NCI-H1694 treated with DMSO at 0.1 percent for 48 hours (cell line): ENCODE measurements around the gene STX12.
"Not testable (repeated sequence)": the region's sequence is repeated elsewhere in the genome, so short reads cannot be mapped to it uniquely, and the experiment has no call there.

Source experiments
- DNase-seq: peaks from one replicate; lab custom pipeline; 2025; lab: John Stamatoyannopoulos, UW

Gene STX12

GRCh38 chr1:27868932-27869718 lies 96.1 kb downstream of the STX12 start:
- no peak for DNase-seq

DNA sequence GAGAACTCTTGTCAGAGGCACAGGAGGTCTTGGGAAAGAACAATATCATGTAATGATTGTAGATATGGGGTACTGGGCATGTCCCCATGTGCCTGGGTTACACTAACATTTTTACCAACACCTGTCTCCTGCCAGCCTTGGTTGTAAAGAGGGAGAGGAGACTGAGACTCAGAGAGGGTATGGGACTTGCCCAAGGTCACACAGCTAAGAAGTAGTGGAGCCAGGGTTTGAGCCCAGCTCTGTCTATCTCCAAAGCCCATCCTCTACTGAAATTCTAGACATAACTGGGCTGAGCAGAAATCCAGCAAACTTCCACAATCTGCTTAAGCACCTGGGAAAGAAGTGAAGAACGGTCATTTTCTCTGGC lies 96.7 kb downstream of the STX12 start:
- DNase-seq: no peak

GRCh38 chr1:27871076-27871475 lies 98.1 kb downstream of the STX12 start:
- DNase-seq: not testable (repeated sequence)

DNA sequence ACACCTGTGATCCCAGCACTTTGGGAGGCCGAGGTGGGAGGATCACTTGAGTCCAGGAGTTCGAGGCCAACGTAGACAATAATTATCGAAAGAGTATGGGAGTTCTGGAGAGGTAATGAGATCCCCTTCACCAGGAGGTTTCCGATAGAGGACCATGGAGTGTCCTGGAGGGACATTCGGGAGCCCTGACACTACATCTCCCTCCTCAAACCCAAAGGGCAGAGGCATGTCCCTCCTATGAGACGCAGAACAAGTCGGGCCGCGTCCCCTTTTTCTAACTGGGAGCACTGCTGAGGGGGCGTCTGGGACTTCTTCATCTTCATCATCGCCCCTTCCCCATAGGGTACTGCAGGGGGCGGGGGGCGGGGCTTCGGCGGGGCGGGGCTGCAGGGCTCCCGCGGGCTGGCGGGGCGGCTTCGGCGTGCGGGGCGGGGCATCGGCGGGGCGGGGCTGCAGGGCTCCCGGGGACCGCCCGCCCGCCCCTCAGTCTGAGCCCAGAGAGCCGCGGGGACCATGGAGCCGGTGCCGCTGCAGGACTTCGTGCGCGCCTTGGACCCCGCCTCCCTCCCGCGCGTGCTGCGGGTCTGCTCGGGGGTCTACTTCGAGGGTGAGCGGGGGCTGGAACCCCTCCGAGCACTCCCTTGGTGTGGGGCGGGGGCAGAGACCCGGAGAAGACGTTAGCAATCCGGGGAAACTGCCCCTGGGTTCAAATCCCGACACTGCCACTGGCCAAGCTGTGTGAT lies 99.2 kb downstream of the STX12 start, which contains the start of gene THEMIS2:
TSS of gene THEMIS2 (plus strand) at position 486 of the 743 bp plus-strand sequence. CDS start at position 514, 28 bp downstream.
- no peak for DNase-seq

GRCh38 chr1:27872802-27873551 lies 100.0 kb downstream of the STX12 start:
- no peak for DNase-seq

DNA sequence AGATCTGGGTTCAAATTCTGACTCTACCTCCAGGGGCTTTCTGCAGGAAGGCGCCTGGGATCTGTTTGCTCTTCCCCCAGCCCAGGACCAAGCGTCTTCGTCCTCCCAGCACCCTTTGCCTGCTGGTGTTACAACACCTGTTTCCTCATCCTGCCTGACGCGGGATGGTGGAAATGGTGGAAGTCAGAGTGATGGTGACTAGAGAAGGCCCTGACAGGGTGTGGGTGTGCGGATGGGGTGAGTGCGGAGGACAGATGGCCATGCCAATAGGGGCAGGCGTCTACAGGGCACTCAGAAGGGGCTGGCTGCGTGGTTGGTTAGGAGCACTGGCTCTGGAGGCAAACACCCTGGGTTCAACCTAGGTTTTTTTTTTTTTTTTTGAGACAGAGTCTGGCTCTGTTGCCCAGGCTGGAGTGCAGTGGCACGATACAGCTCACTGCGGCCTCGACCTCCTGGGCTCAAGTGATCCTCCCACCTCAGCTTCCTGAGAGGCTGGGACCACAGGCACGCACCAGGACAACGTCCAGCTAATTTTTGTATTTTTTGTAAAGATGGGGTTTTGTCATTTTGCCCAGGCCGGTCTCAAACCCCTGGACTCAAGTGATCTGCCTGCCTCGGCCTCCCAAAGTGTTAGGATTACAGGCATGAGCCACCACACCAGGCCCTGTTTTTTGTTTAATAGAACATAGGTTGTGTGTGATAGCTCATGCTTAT lies 100.8 kb downstream of the STX12 start:
- no peak for DNase-seq
